Suppressor macrophage (primary cell): ENCODE data around the gene MAGI2.
A peak's percentile ranks its signal among the peaks of the same experiment; 100 is the strongest.
"Not testable (repeated sequence)": the region's sequence is repeated elsewhere in the genome, so short reads cannot be mapped to it uniquely, and the experiment has no call there.

Source experiments
- DNase-seq, 4 experiments: peaks; one replicate each; pipeline ENCODE4 v3.0.0-alpha.2; 2020 to 2022

The MAGI2 gene

GRCh38 chr7:78017591-78018100 is 1435.8 kb downstream of the MAGI2 start:
- DNase-seq, result no peak

GRCh38 chr7:78015574-78016260 is 1437.8 kb downstream of the MAGI2 start:
- DNase-seq, result no peak

- no peak for DNase-seq
Measured at GRCh38 chr7:78014401-78014800, 1439.1 kb downstream of the MAGI2 start.

GRCh38 chr7:78013386-78013785 is 1440.1 kb downstream of the MAGI2 start:
- DNase-seq, result no peak

DNA sequence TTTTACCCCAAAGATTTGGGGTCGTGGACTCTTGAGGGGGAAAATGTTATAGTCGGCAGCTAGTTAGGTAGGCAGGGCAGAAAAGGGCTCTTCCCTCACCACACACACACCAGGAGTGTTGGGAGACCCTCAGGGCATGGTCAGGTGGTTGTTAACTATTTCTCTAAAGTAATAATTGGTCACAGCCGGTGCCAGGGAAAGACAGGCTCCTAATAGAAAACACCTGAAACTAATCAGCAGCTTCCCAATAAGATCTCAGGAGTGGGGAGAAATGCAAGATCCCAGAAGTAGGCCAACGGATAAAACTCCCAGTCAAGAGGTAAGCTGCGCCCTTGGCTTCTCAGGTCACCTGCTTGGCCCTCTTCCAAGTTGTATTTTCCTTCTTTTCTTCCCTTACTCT is 1441.8 kb downstream of the MAGI2 start:
- DNase-seq, result no peak

- DNase-seq, result no peak
Measured at GRCh38 chr7:78007231-78007630, 1446.2 kb downstream of the MAGI2 start.

DNA sequence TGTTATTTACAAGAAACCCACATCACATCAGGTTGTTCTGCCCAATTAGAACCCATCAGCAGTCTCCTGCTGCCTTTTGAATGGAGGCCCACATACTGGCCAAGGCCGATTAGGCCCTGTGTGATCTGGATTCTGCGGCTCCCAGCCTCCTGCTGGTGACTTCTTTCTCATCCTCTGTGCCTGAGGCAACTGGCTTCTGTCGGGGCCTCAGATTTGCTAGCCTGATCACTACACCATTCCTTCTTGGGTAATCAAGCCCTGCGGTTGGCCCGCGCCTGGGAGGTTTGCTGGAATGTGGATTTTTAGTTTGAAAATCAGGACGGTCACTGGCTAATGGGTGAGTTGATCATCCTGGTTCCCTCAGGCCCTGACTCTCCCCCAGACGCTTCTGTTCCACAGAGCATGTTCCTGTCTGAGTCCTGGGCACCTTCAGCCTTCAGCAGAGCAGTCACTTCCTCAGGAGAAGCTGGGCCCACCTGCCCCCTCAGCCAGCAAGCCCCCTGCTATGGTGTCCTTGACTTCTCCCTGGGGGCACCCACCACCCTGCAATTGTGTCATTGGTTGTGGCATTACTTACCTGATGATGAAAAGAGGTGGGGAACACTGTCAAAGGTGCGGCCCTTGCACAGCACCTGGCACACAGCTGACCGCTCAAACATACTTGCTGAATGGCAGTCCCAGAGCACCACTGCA is 1447.3 kb downstream of the MAGI2 start:
- no peak for DNase-seq

DNA sequence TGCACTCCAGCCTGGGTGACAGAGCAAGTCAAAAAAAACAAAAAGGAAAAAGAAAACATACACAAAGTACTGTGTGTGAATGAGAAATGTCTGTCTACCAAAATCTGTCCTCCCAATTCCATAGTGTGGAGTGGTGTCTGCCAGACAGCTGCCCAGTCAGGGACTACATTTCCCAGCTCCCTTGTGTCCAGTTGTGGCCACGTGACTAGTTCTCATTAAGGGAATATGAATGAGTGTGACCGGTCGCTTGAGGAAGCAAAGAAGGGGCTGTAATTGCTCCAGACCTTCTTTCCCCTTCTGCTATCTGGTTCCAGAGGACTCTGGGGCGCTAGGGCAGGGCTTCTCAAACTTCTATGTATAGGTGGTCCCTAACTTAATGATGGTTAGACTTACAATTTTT is 1450.8 kb downstream of the MAGI2 start:
- DNase-seq, result no peak

GRCh38 chr7:78002021-78002420 is 1451.4 kb downstream of the MAGI2 start:
- no peak for DNase-seq

DNA sequence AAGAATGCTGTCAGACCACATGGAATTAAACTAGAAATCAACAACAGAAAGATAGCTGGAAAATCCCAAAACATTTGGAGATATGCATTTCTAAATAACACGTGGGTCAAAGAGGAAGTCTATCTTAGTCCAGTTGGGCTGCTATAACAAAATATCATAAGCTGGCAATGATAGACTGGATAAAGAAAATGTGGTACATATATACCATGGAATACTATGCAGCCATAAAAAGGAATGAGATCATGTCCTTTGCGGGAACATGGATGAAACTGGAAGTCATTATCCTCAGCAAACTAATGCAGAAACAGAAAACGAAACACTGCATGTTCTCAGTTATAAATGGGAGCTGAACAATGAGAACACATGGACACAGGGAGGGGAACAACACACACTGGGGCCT is 1454.3 kb downstream of the MAGI2 start:
- not testable (repeated sequence) for DNase-seq

DNA sequence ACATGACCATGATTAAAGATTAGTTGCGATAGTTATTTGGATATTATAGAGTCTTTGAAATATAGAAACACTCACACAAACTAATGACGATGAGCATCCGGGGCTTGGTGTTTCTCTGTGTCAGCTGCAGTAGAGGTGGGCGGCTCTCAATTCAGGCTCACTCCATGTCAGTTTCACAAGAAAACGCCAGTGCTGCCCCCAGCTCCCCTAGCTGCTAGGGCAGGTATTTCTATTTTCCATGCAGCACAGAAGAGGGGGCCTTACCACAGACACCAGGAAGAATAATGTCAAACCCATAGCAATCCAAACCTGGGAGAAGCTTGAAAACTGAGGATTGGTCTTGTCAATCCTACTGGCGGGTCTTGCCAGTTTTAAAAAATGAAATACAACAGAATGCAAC is 1457.8 kb downstream of the MAGI2 start:
- DNase-seq, result no peak

- DNase-seq, result no peak
Measured at GRCh38 chr7:77993838-77994237, 1459.6 kb downstream of the MAGI2 start.

DNA sequence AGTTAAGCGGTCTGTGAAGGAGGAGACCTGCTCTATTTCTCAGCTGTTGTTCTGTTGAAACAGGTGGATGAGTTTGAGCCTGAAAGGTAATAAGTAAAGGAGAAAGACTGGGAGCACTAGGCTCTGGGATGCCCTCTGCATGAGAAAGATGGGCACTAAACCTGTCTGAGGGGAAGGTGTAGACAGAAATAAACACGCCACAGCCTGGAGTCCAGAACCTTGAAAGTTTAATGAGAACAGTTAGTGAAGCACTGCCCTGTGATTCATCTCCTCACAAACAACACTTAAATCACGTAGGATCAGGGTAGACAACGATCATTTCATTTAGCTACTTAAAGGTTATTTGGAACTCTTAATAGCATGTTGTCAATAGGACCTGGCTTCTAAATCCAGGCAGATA is 1461.8 kb downstream of the MAGI2 start:
- DNase-seq, result no peak

- DNase-seq, result peak; percentile 23 to 44 (median 32)
Measured at GRCh38 chr7:77989981-77990566, 1463.4 kb downstream of the MAGI2 start.

DNA sequence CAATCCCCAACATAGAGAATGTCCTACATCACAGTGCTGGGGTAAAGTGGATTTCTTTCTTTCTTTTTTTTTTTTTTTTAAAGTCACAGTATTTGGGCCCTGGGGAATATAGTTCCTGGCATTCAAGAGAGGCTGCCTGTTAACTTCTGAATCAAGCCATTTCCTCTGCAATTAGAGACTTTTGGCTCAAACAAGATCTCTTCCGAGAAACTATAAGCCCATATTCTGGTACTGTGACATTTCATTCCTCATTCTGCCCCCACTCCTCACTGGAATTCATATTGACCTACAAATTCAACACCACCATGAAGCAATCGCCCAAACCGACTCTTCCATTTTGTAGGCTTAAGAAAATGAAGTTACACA is 1467.5 kb downstream of the MAGI2 start:
- no peak for DNase-seq

GRCh38 chr7:77985232-77985973 is 1468.1 kb downstream of the MAGI2 start:
- DNase-seq, result no peak

GRCh38 chr7:77983973-77984372 is 1469.5 kb downstream of the MAGI2 start:
- DNase-seq, result no peak

DNA sequence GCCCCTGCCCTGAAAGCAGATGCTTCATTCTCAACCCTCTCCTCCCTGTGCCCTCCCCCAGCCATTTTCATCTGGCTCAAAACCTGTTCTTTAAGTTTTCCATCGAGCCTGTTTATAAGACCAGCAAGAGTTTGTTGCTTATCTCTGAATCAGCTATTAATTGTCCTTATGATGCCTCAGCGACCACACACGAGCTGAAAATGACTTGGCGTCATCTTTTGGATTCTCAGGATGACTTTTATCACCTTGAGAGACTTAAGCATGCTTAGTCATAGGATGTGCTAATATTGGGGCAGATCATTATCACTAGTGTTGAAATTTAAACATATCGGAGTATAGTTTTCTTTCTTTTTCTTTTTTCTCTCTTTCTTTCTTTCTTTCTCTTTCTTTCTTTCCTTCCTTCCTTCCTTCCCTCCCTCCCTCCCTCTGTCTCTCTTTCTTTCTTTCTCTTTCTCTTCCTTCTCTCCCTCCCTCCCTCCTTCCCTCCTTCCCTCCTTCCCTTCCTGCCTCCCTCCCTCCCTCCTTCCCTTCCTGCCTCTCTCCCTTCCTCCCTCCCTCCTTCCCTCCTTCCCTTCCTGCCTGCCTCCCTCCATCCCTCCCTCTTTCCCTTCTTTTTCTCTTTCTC is 1470.4 kb downstream of the MAGI2 start:
- no peak for DNase-seq

GRCh38 chr7:77980087-77980713 is 1473.3 kb downstream of the MAGI2 start:
- no peak for DNase-seq

DNA sequence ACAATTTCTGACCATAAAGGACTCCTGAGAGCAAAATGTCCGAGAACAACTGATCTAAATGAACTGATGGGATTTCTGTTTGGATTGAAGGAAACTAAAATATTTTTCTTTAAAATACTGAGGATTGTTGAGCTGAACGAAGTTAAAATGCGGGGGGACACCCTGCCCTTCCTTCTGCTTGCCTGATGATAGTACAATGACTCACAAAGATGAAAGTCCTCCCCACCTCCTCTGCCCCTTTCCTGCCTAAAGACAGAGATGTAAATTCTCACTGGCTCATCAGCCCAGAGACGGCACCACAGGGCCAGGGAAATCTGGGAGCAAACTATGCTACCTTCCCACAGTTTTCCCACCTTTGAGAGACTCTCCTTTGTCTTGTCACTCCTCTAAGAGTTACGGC is 1474.2 kb downstream of the MAGI2 start:
- DNase-seq, result no peak

- no peak for DNase-seq
Measured at GRCh38 chr7:77975672-77976480, 1477.6 kb downstream of the MAGI2 start.
